ENCODE measurements around the gene CGRRF1. TPM values are rescaled to one million over a fixed set of nuclear protein-coding genes. Genes with fewer than 3 reads are reported as not detected.

Gene CGRRF1
- total RNA-seq, 1 donor from 2014 or later, result 19.1 TPM

DNA sequence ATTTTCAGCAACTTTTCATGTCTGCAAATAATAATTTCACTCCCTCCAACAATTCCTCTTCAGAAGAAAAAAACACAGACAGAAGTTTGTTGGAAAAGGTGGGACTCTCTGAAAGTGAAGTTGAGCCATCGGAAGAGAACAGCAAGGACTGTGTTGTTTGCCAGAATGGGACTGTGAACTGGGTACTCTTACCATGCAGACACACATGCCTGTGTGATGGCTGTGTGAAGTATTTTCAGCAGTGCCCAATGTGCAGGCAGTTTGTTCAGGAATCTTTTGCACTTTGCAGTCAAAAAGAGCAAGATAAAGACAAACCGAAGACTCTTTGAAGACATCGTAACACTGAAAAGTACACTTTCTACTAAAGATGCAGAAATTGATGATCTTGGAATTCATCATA lies 28.3 kb downstream of the CGRRF1 start:
- intact Hi-C loops (cut with DNase I), result no loop called here
- H3K9me3 ChIP-seq, result no peaks in the 10 kb centered on the region
- ATAC-seq (no peak), DNase-seq (no peak)
- H3K27me3 ChIP-seq (ENCODE audit: low read depth), result no peaks in the 10 kb centered on the region
- no peak overlapping the region for H3K27ac ChIP-seq
- H3K4me1 ChIP-seq, result no peaks in the 10 kb centered on the region
- H3K4me3 ChIP-seq, result no peak overlapping the region
- TF ChIP-seq, protein P1, sequence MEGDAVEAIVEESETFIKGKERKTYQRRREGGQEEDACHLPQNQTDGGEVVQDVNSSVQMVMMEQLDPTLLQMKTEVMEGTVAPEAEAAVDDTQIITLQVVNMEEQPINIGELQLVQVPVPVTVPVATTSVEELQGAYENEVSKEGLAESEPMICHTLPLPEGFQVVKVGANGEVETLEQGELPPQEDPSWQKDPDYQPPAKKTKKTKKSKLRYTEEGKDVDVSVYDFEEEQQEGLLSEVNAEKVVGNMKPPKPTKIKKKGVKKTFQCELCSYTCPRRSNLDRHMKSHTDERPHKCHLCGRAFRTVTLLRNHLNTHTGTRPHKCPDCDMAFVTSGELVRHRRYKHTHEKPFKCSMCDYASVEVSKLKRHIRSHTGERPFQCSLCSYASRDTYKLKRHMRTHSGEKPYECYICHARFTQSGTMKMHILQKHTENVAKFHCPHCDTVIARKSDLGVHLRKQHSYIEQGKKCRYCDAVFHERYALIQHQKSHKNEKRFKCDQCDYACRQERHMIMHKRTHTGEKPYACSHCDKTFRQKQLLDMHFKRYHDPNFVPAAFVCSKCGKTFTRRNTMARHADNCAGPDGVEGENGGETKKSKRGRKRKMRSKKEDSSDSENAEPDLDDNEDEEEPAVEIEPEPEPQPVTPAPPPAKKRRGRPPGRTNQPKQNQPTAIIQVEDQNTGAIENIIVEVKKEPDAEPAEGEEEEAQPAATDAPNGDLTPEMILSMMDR (IDR thresholded peaks at IDR 0.05), result no peak
- peaks cover 24% of the 10 kb centered on the region for H3K36me3 ChIP-seq

GRCh38 chr14:54547583-54547982 lies 37.9 kb downstream of the CGRRF1 start:
- Histone ChIP-seq H3K4me3 (no peak overlapping the region), H3K36me3 (no peaks in the 10 kb centered on the region), H3K4me1 (no peaks in the 10 kb centered on the region), H3K27me3 (ENCODE audit: low read depth) (no peaks in the 10 kb centered on the region), H3K27ac (no peak overlapping the region), H3K9me3 (no peaks in the 10 kb centered on the region)
- DNase-seq (no peak), ATAC-seq (no peak)
- TF ChIP-seq, protein P1 (IDR thresholded peaks at IDR 0.05), result no peak
- intact Hi-C loops (cut with DNase I), result no loop called here

DNA sequence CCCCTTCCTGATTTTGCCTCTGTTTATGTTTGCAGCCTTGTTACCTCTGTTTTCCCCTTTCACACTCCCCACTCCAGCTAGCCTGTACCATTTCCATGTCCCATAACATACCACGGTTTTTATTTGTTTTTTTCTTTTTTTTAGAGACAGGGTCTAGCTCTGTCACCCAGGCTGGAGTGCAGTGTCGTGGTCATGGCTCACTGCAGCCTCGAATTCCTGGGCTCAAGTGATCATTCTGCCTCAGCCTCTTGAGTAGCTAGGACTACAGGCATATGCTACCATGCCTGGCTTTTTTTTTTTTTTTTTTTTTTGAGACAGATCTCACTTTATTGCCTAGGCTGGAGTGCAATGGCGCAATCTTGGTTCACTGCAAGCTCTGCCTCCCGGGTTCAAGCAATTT lies 38.8 kb downstream of the CGRRF1 start:
- Histone ChIP-seq H3K27me3 (ENCODE audit: low read depth) (no peaks in the 10 kb centered on the region), H3K4me1 (no peaks in the 10 kb centered on the region), H3K36me3 (no peaks in the 10 kb centered on the region), H3K27ac (no peak overlapping the region), H3K4me3 (no peak overlapping the region), H3K9me3 (no peaks in the 10 kb centered on the region)
- DNase-seq (no peak), ATAC-seq (no peak)
- TF ChIP-seq, protein P1 (IDR thresholded peaks at IDR 0.05), result no peak
- intact Hi-C loops (cut with DNase I), result no loop called here

DNA sequence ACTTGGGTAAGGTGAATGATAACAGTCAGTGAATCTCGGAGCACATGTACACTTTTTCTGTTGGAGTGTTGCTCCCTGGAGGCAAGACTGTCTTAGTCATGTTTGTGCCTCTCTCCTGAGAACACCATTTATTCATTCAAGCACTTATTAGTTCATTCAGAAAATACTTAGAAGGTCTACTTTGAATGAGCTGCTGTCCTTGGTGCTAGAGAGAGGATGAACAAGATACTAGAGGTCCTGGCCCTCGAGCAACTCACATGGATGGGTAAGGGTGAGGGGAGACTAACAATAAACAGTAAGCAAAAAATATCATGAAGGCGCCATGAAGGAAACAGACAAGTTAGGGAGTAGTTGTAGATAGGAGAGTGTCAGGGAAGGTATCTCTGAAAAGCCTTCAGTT lies 40.2 kb downstream of the CGRRF1 start:
- H3K27ac ChIP-seq, result no peak overlapping the region
- ATAC-seq, result no peak
- intact Hi-C loops (cut with DNase I), result loop anchor here (10.0 kb wide), 1 partner anchor 225 kb away; no protein-coding TSS in a partner anchor
- no peak for DNase-seq
- no peaks in the 10 kb centered on the region for H3K9me3 ChIP-seq
- H3K4me1 ChIP-seq, result no peaks in the 10 kb centered on the region
- H3K36me3 ChIP-seq, result no peaks in the 10 kb centered on the region
- no peak overlapping the region for H3K4me3 ChIP-seq
- TF ChIP-seq, protein P1 (IDR thresholded peaks at IDR 0.05), result no peak
- H3K27me3 ChIP-seq (ENCODE audit: low read depth), result no peaks in the 10 kb centered on the region

- DNase-seq (no peak), ATAC-seq (no peak)
- no peaks in the 10 kb centered on the region for H3K9me3 ChIP-seq
- no peak overlapping the region for H3K4me3 ChIP-seq
- TF ChIP-seq, protein P1 (IDR thresholded peaks at IDR 0.05), result no peak
- no peaks in the 10 kb centered on the region for H3K36me3 ChIP-seq
- intact Hi-C loops (cut with DNase I), result loop anchor here (10.0 kb wide), 1 partner anchor 224 kb away; no protein-coding TSS in a partner anchor
- H3K27ac ChIP-seq, result no peak overlapping the region
- H3K27me3 ChIP-seq (ENCODE audit: low read depth), result no peaks in the 10 kb centered on the region
- no peaks in the 10 kb centered on the region for H3K4me1 ChIP-seq
Observed at GRCh38 chr14:54550514-54550913, 40.8 kb downstream of the CGRRF1 start.

- TF ChIP-seq, protein P1 (IDR thresholded peaks at IDR 0.05), result no peak
- intact Hi-C loops (cut with DNase I), result loop anchor here (10.0 kb wide), 1 partner anchor 220 kb away; no protein-coding TSS in a partner anchor
- Histone ChIP-seq H3K27me3 (ENCODE audit: low read depth) (no peaks in the 10 kb centered on the region), H3K27ac (no peak overlapping the region), H3K4me3 (no peak overlapping the region), H3K4me1 (no peaks in the 10 kb centered on the region), H3K36me3 (no peaks in the 10 kb centered on the region), H3K9me3 (no peaks in the 10 kb centered on the region)
- DNase-seq, result no peak
- no peak for ATAC-seq
Observed at GRCh38 chr14:54554401-54554800, 44.7 kb downstream of the CGRRF1 start.

Measured in lower lobe of right lung (tissue), 2 donors.